ENCODE data around the gene LRRC31.

GRCh38 chr3:169863458-169863899 lies 6.3 kb downstream of the LRRC31 start:
- TF ChIP-seq HOXA3 (CRISPR knock-in tag; IDR thresholded peaks at IDR 0.05) = no peak
- TF ChIP-seq KAT7 (CRISPR knock-in tag; IDR thresholded peaks at IDR 0.05; ENCODE audit: borderline replicate concordance) = no peak
- no peak for TF ChIP-seq POLR2A (IDR thresholded peaks at IDR 0.05; ENCODE audit: insufficient read depth in 1 of 2, low read depth in 2 of 2, low read length in 2 of 2)
- TF ChIP-seq NR3C1 (CRISPR knock-in tag; IDR thresholded peaks at IDR 0.05) = no peak
- TF ChIP-seq CTCF (CRISPR knock-in tag; IDR thresholded peaks at IDR 0.05) = peak; percentile 89
- TF ChIP-seq FOXO4 (CRISPR knock-in tag; conservative IDR thresholded peaks at IDR 0.05) = no peak
- no peak for TF ChIP-seq ZNF274 (CRISPR knock-in tag; IDR thresholded peaks at IDR 0.05)
- no peak for TF ChIP-seq ATF6 (CRISPR knock-in tag; conservative IDR thresholded peaks at IDR 0.05)
- TF ChIP-seq EZH2 (conservative IDR thresholded peaks at IDR 0.05; ENCODE audit: low read depth, low read length) = no peak
